ENCODE measurements around the gene CNBP.

DNA sequence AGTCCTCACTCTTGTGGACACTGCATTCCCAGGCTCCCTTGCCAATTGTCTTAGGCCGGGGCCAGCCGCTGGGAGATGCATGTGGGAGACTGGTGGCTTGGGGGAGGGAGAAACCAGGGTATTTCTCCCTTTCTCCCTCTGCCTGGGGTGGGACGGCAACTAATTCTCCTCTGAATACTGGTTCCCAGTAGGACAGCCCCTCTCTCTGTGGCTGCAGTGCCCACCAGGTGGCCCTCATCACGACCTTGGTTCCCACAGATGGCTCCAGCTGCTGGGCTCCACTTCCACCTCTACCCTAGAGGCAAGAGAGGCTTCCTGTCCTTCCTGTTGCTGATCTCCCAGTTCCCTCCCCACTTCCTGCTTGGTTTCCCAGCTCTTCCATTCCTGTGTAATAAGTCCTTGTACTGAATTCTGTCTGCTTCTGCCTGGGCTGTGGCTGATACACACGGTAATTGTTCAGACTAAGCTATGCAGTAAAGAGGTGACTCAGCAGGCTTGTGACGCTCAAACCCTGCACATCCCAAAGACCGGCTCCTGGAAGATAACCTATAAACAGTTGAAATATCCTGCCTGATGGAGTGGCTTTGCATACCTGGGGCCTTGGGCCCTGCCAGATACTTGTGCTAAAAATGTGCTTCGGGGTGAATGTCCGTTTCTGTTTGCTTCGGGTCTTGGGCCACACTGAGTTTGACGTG is 45.3 kb upstream of the CNBP start:
- TF ChIP-seq ZNF565 (CRISPR knock-in tag; conservative IDR thresholded peaks at IDR 0.05; ENCODE audit: low read depth) (no peak), ZNF70 (CRISPR knock-in tag; IDR thresholded peaks at IDR 0.05) (no peak), ZFP30 (CRISPR knock-in tag; IDR thresholded peaks at IDR 0.05) (no peak), GLIS3 (CRISPR knock-in tag; IDR thresholded peaks at IDR 0.05) (no peak), ARNTL (CRISPR knock-in tag; IDR thresholded peaks at IDR 0.05; ENCODE audit: borderline replicate concordance, low read depth) (no peak), ZNF8 (CRISPR knock-in tag; IDR thresholded peaks at IDR 0.05) (no peak)
- TF ChIP-seq, protein P1, sequence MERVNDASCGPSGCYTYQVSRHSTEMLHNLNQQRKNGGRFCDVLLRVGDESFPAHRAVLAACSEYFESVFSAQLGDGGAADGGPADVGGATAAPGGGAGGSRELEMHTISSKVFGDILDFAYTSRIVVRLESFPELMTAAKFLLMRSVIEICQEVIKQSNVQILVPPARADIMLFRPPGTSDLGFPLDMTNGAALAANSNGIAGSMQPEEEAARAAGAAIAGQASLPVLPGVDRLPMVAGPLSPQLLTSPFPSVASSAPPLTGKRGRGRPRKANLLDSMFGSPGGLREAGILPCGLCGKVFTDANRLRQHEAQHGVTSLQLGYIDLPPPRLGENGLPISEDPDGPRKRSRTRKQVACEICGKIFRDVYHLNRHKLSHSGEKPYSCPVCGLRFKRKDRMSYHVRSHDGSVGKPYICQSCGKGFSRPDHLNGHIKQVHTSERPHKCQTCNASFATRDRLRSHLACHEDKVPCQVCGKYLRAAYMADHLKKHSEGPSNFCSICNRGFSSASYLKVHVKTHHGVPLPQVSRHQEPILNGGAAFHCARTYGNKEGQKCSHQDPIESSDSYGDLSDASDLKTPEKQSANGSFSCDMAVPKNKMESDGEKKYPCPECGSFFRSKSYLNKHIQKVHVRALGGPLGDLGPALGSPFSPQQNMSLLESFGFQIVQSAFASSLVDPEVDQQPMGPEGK (CRISPR knock-in tag; IDR thresholded peaks at IDR 0.05; ENCODE audit: borderline replicate concordance), result no peak
- TF ChIP-seq, protein P2, sequence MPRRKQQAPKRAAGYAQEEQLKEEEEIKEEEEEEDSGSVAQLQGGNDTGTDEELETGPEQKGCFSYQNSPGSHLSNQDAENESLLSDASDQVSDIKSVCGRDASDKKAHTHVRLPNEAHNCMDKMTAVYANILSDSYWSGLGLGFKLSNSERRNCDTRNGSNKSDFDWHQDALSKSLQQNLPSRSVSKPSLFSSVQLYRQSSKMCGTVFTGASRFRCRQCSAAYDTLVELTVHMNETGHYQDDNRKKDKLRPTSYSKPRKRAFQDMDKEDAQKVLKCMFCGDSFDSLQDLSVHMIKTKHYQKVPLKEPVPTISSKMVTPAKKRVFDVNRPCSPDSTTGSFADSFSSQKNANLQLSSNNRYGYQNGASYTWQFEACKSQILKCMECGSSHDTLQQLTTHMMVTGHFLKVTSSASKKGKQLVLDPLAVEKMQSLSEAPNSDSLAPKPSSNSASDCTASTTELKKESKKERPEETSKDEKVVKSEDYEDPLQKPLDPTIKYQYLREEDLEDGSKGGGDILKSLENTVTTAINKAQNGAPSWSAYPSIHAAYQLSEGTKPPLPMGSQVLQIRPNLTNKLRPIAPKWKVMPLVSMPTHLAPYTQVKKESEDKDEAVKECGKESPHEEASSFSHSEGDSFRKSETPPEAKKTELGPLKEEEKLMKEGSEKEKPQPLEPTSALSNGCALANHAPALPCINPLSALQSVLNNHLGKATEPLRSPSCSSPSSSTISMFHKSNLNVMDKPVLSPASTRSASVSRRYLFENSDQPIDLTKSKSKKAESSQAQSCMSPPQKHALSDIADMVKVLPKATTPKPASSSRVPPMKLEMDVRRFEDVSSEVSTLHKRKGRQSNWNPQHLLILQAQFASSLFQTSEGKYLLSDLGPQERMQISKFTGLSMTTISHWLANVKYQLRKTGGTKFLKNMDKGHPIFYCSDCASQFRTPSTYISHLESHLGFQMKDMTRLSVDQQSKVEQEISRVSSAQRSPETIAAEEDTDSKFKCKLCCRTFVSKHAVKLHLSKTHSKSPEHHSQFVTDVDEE (CRISPR knock-in tag; IDR thresholded peaks at IDR 0.05), result no peak

Measured in SK-N-SH treated with all-trans-retinoic acid at 6 μM for 48 hours (cell line).